GM12873 (cell line): ENCODE results near the gene DNAJC12.

ENCODE experiments used
- CTCF ChIP-seq: IDR thresholded peaks from 2 replicates; pipeline ENCODE4 v1.5.1; 2012; ENCODE audit warnings: low read depth, mild to moderate bottlenecking, moderate library complexity, low read length, control low read depth; ENCODE audit not compliant: insufficient read depth; ENCODE audit errors: missing control alignments

The DNAJC12 gene

GRCh38 chr10:67837541-67838314 lies at the start of gene DNAJC12:
Gene DNAJC12, minus strand, starts transcription at chr10:67838188. Its CDS starts 177 bp downstream, at chr10:67838011.
- no peak for TF ChIP-seq CTCF

GRCh38 chr10:67884842-67885670 lies 47.1 kb upstream of the DNAJC12 start:
- TF ChIP-seq CTCF: no peak

- no peak for TF ChIP-seq CTCF
These were observed 46.4 kb upstream of the DNAJC12 start, which contains the start of gene SIRT1 for GRCh38 chr10:67884313-67884841. Gene SIRT1, plus strand, starts transcription at chr10:67884656. Its CDS starts 66 bp downstream, at chr10:67884722.

GRCh38 chr10:67883710-67884312 lies 45.8 kb upstream of the DNAJC12 start:
- TF ChIP-seq CTCF: no peak

- TF ChIP-seq CTCF: no peak
These were observed 40.1 kb upstream of the DNAJC12 start for GRCh38 chr10:67878133-67878532.

- TF ChIP-seq CTCF: no peak
These were observed 37.6 kb upstream of the DNAJC12 start for GRCh38 chr10:67875340-67876238.
